Astrocyte of the cerebellum (primary cell): ENCODE data around the gene ARMC6.

Experiments used
- DNase-seq: peaks from one replicate; pipeline ENCODE4 v3.0.0-alpha.2; 2011; ENCODE audit warnings: low read depth
- H3K4me3 ChIP-seq: 2 replicates; pipeline ENCODE4 v1.5.1; 2011; ENCODE audit warnings: mild to moderate bottlenecking, low read depth, low read length, moderate library complexity
- in situ Hi-C: cut with HindIII; loops from 2 replicates; pipeline ENCODE4 v1.10.0; 2017; ENCODE audit warnings: low sequenced_read_pairs
- TF ChIP-seq, protein P1 (sequence below): IDR thresholded peaks from 2 replicates; pipeline ENCODE4 v1.5.1; 2012; ENCODE audit warnings: low read length, low read depth, moderate library complexity, mild to moderate bottlenecking; ENCODE audit errors: missing control alignments

Gene ARMC6

DNA sequence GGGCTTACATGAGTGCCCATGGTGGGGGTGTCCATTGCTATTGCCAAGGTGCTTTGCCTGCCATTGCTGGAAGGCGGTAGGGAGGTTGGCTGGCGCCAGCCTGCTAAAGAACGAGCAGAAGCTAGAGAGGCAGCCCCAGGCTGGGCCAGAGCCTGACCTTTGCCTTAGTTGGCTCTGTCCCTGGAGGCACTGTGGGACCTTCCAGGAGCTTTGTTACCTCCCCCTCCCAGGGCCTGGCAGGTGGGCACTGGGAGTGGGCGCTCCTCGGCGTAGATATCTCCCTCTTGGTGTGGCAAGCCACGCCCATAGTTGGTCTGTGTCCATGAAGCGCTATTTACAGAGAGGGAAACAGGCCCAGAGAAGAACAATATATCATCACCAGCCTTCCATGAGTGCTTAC, 28.1 kb downstream of the ARMC6 start:
- TF ChIP-seq, protein P1, sequence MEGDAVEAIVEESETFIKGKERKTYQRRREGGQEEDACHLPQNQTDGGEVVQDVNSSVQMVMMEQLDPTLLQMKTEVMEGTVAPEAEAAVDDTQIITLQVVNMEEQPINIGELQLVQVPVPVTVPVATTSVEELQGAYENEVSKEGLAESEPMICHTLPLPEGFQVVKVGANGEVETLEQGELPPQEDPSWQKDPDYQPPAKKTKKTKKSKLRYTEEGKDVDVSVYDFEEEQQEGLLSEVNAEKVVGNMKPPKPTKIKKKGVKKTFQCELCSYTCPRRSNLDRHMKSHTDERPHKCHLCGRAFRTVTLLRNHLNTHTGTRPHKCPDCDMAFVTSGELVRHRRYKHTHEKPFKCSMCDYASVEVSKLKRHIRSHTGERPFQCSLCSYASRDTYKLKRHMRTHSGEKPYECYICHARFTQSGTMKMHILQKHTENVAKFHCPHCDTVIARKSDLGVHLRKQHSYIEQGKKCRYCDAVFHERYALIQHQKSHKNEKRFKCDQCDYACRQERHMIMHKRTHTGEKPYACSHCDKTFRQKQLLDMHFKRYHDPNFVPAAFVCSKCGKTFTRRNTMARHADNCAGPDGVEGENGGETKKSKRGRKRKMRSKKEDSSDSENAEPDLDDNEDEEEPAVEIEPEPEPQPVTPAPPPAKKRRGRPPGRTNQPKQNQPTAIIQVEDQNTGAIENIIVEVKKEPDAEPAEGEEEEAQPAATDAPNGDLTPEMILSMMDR = no peak
- no peak overlapping the region for H3K4me3 ChIP-seq
- in situ Hi-C loops = no loop called here
- no peak for DNase-seq

DNA sequence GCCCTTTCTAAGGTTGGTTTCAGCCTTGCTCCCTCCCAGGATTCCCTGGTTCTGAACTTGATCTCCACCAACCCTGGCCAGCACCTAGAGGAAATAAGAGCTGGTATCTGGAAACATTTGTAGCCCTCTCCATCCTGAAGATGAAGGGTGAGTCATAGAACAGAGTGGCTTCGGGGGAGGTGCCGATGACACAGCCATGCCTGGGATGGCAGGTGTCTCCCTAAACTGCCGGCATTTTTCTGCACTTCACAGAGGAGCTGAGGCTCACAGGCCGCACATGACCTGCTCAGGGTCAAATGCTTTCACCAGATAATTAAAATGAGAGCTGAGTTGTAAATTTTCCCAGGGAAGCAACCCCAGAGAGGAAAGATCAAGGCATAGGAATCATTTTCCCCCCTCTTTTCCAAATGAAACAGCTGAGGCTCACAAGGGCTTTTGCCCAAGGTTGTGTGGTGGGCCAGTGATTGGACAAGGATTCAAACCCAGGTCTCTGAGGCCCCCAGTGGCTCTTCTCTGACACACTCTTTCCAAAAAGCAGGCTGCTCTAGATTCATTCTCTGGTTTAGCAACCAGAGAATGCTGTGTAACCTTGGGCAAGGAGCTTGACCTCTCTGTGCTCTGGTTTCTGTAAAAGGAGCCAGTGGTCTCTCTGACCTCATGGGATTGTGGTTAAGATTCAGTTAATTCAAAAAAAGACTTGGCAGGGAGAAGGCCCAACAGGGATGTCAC, 29.2 kb downstream of the ARMC6 start:
- in situ Hi-C loops = no loop called here
- TF ChIP-seq, protein P1 = no peak
- no peak for DNase-seq
- H3K4me3 ChIP-seq = peak overlapping the region; percentile 71

DNA sequence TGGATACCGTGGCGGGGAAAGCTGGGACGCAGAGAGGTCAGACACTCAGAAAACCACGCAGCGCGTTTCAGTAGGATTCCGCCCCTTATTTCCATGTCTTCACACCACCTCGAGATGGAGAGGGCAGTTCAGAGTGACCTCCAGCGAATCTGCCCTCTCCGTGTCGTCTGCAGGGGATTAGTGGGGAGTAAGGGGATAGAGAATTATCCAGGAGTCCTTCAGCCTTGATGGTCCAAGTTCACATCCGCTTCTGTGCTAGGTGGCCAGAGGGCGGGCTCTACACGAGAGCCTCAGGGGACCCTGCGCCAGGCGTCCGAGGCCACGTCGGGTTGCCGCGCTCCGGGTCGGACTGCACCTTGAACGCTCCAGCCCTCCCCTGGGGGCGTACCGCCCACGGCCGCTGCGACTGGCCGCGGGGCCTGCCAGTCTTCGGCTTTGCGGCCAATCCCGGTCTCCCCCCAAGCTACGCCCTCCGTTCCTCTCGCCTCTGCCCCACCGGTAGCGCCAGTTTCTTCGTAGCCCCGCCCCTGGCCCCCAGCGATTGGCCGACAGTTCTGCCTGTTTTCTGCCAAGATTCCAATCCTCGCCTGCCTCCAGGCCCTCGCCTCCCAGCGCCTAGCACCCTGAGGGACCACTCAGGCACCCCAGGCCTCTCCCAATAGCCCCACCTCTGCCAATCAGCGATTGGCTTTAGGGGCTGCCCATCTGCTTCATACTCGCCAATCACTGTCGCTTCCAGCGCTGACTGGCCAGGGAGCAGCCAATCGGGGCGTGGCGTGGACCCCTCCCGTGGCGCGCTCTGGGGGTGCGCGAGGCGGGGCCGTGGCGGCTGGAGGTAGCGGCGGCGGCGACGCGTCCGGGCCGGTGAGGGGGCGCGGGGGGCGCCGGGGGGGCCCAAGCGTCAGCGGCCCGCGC, 30.0 kb downstream of the ARMC6 start, which contains the start of gene SLC25A42:
Gene SLC25A42 (plus strand): TSS at position 812 of the 915 bp plus-strand sequence. CDS start 32,131 bp downstream, outside the sequence.
- DNase-seq = peak; percentile 99
- in situ Hi-C loops = no loop called here
- TF ChIP-seq, protein P1 = no peak
- H3K4me3 ChIP-seq = peak within 1 kb of the TSS; percentile 71

DNA sequence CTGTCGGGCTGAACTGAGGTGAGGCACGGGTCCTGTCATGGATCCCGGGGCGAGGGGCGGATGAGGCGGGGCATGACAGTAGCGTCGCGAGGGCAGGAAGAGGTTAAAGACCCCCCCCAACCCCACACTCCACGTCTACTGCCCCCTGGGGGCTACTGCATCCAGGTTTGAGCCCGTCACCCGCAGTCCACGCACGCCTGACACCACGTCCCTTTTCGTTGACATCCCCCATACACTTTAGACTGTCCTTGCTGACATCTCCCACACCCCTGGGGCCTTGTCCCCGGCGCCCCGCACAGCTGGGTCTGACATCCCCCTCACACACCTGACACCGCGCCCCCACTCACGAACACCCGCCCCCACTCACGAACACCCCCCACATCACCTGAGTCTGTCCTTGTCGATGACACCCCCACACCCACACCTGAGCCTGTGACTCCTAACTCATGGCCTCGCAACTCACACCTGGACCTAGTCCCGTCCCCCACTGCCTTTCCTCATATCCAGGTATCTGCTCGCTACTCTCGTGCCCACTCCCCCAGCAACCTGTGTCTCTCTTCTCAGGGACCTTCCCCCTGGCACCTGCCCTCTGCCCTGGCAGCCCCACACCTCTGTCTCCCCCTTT, 30.8 kb downstream of the ARMC6 start:
- TF ChIP-seq, protein P1 = no peak
- in situ Hi-C loops = no loop called here
- H3K4me3 ChIP-seq = peak overlapping the region; percentile 71
- DNase-seq = no peak

DNA sequence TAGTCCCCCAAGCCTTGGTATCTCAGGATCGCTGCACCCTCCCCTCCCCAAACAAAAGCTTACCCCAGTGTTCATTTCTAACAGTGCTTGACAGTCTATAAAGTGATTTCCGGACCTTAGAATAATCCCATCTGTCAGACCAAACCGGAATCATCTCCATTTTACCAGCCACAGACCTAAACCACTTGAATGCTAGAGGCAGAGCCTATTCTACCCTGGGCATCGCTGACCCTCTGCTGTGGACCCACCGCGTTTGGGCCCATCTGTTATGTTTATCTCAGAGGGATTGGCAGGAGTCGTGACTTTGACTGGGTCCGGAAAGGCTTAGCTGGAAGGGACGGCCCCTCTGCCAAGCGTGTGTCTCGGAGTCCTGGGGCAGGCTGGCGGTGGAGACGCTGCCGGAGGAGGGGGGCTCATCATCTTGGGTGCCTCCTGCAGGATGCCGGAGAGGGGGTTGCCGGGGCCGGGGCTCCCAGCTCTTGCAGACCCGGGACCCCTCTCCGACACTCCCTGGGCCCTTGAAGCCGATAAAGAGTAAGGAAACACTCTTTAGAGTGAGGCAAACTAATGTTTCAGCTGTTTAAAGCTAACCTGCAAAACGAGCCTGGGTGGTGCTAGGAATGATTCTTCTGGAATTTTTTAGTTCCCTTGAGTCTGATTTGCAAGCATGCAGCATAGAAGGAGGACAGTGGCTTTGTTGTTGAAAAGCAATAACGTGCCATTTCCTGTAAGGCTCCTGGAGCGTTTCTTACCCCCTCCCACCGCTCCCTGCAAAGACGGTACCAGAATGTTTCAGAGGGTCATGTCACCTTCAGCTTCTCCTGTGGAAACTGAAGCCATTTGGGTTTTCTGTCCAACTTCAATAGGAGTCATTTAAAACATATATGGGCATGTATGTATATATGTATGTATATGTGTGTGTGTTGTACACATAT, 31.7 kb downstream of the ARMC6 start:
- TF ChIP-seq, protein P1 = no peak
- H3K4me3 ChIP-seq = peak overlapping the region; percentile 71
- DNase-seq = no peak
- in situ Hi-C loops = no loop called here
